C4-2B (cell line): ENCODE data around the gene FHOD3.
"Not testable (repeated sequence)": the region's sequence is repeated elsewhere in the genome, so short reads cannot be mapped to it uniquely, and the experiment has no call there.

Experiments
- H3K27ac ChIP-seq: fragments of 450-650 bp; 2 replicates; pipeline ENCODE4 v1.5.1; 2017
- ZFX ChIP-seq: fragments of 450-650 bp; IDR thresholded peaks from 2 replicates; pipeline ENCODE4 v1.6.1; 2017
- TF ChIP-seq, protein P1 (sequence below): fragments of 450-650 bp; conservative IDR thresholded peaks from 2 replicates; pipeline ENCODE4 v1.5.1; 2017; ENCODE audit warnings: mild to moderate bottlenecking

The FHOD3 gene

DNA sequence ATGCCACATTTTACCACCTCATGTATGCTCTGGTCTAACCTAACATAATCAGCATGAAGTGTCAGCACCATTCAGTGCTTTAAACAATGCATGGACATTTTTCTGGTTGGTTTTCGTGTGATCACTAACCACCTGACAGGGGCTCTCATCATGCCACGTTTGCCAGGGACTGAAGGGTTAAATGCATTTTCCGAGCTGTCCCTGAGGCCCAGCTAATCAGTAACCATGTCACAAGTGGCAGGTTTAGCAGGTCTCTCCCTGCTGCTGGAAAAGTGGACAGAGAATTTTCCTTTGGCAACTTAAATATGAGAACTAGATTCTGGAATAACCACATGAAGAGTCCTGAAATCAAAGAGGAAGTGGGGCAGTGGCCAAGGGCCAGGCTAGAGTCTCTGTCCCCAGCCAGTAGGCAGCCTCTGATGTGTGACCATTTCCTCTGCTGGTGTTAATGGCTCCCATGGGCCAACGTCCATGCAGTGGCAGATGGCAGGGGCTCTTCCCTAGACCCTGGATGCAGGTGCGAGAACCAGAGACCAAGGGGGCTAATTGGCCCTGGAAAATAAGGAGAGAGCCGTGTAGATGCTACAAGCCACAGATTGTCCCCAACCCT, 461.8 kb downstream of the FHOD3 start:
- no peak for TF ChIP-seq ZFX
- TF ChIP-seq, protein P1, sequence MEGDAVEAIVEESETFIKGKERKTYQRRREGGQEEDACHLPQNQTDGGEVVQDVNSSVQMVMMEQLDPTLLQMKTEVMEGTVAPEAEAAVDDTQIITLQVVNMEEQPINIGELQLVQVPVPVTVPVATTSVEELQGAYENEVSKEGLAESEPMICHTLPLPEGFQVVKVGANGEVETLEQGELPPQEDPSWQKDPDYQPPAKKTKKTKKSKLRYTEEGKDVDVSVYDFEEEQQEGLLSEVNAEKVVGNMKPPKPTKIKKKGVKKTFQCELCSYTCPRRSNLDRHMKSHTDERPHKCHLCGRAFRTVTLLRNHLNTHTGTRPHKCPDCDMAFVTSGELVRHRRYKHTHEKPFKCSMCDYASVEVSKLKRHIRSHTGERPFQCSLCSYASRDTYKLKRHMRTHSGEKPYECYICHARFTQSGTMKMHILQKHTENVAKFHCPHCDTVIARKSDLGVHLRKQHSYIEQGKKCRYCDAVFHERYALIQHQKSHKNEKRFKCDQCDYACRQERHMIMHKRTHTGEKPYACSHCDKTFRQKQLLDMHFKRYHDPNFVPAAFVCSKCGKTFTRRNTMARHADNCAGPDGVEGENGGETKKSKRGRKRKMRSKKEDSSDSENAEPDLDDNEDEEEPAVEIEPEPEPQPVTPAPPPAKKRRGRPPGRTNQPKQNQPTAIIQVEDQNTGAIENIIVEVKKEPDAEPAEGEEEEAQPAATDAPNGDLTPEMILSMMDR = no peak

DNA sequence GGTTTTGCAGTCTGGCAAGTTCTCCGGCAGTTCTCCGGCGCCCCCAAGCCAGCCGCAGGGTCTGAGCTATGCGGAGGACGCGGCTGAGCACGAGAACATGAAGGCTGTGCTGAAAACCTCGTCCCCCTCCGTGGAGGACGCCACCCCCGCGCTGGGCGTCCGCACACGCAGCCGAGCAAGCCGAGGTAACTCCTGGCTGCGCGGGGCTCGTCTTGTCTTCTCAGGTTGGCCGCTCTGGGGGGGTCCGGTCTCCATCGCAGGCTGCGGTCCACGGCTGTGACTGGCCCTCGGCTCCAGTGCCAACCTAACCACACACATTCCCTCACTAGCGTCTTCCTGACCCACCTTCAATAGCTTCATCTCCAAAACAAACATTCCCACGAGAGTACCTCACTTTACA, 463.1 kb downstream of the FHOD3 start:
- no peak overlapping the region for H3K27ac ChIP-seq
- no peak for TF ChIP-seq ZFX
- TF ChIP-seq, protein P1 = no peak

More for the DNA sequence above, 461.8 kb downstream of the FHOD3 start:
- no peak overlapping the region for H3K27ac ChIP-seq

DNA sequence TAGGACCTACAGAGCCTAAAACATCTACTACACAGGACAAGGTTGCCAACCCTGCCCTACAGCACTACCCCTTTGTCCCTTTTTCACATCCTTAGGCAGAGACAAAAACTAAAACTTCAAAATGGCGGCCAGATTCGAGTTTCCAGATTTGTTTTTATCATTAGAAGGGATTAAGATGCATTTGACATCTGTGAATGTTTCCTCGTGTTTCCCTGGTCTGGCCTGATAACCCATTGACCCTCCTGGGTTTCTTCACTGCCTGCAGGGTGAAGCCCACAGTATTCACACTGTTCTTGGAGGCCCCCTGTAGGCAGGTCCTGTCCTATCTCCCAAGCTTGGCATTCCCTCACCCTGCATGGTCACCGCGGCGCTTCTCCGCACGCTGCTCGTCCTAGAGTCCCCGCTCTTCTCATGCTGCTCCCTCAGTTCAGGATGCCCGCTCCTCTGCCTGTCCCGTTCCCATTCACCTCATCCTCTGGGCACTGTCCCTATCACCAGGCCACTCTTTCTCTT, 463.7 kb downstream of the FHOD3 start:
- TF ChIP-seq ZFX = no peak
- TF ChIP-seq, protein P1 = no peak
- H3K27ac ChIP-seq = no peak overlapping the region

DNA sequence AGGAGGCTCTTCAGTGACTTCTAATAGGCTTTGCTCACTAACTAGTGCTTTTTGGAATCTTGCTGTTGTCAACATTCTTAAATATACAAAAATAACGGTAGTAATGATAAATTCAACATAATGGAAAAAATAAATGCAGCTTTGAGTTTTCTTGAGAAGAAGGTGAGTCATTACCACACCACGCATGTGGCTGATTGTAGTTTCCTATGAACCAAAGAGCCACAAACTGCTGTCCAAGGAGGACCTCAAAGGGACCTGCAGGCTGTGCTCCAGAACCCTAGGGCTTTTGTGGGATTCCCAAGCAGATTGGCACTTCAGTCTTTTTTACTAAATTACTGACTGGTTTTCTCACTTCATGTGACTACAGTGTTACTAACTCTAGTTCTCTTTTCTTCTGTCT, 464.6 kb downstream of the FHOD3 start:
- no peak for TF ChIP-seq ZFX
- TF ChIP-seq, protein P1 = no peak
- no peak overlapping the region for H3K27ac ChIP-seq

DNA sequence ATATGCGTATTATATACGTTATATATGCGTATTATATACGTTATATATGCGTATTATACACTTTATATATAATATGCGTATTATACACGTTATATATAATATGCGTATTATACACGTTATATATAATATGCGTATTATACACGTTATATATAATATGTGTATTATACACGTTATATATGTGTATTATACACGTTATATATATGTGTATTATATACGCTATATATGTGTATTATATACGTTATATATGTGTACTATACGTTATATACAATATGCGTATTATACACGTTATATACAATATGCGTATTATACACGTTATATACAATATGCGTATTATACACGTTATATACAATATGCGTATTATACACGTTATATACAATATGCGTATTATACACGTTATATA, 465.5 kb downstream of the FHOD3 start:
- not testable (repeated sequence) for H3K27ac ChIP-seq

DNA sequence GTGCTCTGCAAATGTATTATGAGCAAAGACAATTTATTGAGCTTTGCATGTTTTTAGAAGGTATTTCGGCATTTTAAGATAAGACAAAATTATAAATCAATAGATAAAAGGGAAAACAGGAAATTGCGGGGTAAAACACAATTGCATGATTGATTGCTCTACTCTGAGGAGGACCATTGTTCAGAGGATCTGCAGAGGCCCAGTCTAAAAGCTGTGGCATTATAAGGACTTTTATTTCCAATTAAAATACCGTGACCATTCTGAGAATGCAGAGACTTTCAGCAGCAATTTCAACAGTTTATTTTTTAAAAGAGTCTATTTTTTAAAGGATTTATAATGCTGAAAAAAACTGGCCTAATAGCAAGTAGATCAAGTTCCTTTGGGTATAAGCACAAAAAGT, 469.3 kb downstream of the FHOD3 start:
- no peak for TF ChIP-seq ZFX
- TF ChIP-seq, protein P1 = no peak

DNA sequence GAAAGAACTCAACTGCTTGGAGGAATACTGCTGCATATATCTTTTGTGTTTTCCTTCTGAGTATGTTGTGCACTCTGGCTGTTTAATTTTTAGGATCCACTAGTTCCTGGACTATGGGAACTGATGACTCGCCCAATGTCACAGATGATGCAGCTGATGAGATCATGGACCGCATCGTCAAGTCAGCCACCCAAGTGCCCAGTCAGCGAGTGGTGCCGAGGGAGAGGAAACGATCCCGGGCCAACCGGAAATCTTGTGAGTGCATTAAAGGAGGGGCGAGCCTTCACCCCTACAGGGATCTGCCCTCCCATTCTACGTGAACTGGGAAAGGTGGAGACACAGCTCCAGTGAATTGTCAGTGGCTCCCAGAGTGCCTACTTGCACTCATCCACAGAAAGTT, 471.7 kb downstream of the FHOD3 start:
- H3K27ac ChIP-seq = no peak overlapping the region
- no peak for TF ChIP-seq ZFX
- TF ChIP-seq, protein P1 = no peak

More for the DNA sequence above, 469.3 kb downstream of the FHOD3 start:
- H3K27ac ChIP-seq = no peak overlapping the region

DNA sequence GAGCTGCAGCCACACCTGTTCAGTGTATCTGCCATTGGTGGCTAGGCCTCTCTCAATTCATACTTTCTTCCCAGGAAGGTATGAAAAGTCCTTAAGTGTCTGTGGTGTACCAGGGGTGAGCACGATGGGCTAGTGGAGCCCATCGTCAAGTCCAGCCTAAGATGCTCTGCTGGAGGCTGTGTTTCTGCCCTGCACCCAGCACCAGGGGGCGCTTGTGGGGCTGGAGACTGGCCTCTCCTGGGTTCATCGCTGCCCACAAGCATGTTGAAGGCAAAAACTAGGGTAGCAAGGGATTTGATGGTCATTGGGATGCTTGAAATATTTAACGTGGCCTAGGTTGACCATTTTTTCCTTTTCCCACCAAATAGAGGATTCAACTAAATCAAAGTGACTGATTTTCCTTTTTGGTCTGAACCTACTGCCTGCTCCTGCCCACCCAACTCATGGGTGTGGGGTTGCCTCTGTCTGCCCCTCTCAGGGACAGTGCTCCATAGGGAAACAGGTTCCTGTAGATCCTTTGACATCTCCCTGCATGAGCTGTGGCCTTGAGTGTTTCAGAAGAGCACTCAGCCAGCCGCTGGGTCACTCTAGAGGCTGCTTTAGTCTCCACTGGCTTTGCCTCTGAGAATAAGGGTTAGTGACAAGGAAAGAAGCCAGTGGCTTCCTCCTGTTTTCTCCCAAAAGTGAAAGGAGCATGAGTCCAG, 472.2 kb downstream of the FHOD3 start:
- TF ChIP-seq, protein P1 = peak; percentile 61
- TF ChIP-seq ZFX = no peak
- no peak overlapping the region for H3K27ac ChIP-seq
